Ascending aorta (tissue), 2 donors: Measurements from ENCODE around the gene KCNA3. TPM values are rescaled to one million over a fixed set of nuclear protein-coding genes. Genes with fewer than 3 reads are reported as not detected.

Experiments
- DNase-seq, 2 donors: peaks; one replicate each; pipeline ENCODE4 v3.0.0-alpha.2; 2019; ENCODE audit warnings: low spot score in 2 of 2
- H3K27ac ChIP-seq, 2 donors: fragments of 200-600 bp; sonication (generic); one replicate each; pipeline ENCODE4 v1.5.1; 2016 to 2017; ENCODE audit warnings: mild to moderate bottlenecking in 1 of 2
- H3K27me3 ChIP-seq: fragments of 200-600 bp; sonication (generic); one replicate; pipeline ENCODE4 v1.5.1; 2017
- H3K36me3 ChIP-seq, 2 donors: fragments of 200-600 bp; sonication (generic); one replicate each; pipeline ENCODE4 v1.5.1; 2016
- H3K4me1 ChIP-seq, 2 donors: fragments of 200-600 bp; sonication (generic); one replicate each; pipeline ENCODE4 v1.5.1; 2016 to 2017; ENCODE audit warnings: mild to moderate bottlenecking in 1 of 2
- H3K4me3 ChIP-seq, 2 donors: fragments of 200-600 bp; sonication (generic); one replicate each; pipeline ENCODE4 v1.5.1; 2016 to 2017; ENCODE audit warnings: mild to moderate bottlenecking in 1 of 2
- H3K9me3 ChIP-seq, 2 donors: fragments of 200-600 bp; sonication (generic); one replicate each; pipeline ENCODE4 v1.5.1; 2016
- intact Hi-C: fragments of 100-400 bp; cut with DNase I; formaldehyde crosslinking; loops from one replicate; pipeline ENCODE4 v1.15.1; 2023
- total RNA-seq: library from RNA; depleted of rRNA; stranded (reverse); fragments of >200 nt; gene quantifications from one replicate; pipeline ENCODE4 v1.1.0, GENCODE V29; 2016
- TF ChIP-seq, protein P1 (sequence below), 3 experiments: fragments of 200-600 bp in 2 of 3; fragments of 450-650 bp in 1 of 3; sonication (generic) in 2 of 3; IDR thresholded peaks; one replicate each; pipeline ENCODE4 v1.5.1; 2016 to 2019; ENCODE audit warnings: antibody characterized with exemption in 3 of 3, mild to moderate bottlenecking in 1 of 3, moderate library complexity in 1 of 3

KCNA3 gene
- total RNA-seq, 1 donor from 2014 or later, result not detected

DNA sequence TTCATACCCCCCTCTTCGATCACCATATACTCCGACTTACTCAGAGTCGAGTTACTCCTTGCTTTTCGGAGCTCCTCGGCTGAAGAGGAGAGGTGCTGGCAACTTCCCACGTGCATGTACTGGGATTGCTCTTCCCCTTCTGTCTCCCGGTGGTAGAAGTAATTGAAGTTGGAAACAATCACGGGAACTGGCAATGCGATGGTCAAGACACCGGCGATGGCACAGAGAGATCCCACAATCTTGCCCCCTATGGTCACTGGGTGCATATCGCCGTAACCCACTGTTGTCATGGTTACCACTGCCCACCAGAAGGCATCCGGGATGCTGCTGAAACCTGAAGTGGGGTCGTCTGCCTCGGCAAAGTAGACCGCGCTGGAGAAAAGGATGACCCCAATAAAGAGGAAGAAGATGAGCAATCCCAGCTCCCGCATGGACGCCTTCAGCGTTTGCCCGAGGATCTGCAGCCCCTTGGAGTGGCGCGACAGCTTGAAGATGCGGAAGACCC lies 1.5 kb downstream of the KCNA3 start:
- no peak for DNase-seq
- intact Hi-C loops, result no loop called here
- H3K27ac ChIP-seq, result no peak overlapping the region
- TF ChIP-seq, protein P1, sequence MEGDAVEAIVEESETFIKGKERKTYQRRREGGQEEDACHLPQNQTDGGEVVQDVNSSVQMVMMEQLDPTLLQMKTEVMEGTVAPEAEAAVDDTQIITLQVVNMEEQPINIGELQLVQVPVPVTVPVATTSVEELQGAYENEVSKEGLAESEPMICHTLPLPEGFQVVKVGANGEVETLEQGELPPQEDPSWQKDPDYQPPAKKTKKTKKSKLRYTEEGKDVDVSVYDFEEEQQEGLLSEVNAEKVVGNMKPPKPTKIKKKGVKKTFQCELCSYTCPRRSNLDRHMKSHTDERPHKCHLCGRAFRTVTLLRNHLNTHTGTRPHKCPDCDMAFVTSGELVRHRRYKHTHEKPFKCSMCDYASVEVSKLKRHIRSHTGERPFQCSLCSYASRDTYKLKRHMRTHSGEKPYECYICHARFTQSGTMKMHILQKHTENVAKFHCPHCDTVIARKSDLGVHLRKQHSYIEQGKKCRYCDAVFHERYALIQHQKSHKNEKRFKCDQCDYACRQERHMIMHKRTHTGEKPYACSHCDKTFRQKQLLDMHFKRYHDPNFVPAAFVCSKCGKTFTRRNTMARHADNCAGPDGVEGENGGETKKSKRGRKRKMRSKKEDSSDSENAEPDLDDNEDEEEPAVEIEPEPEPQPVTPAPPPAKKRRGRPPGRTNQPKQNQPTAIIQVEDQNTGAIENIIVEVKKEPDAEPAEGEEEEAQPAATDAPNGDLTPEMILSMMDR (IDR thresholded peaks at IDR 0.05), result no peak
- H3K4me3 ChIP-seq, result peak overlapping the region in 1 of 2 donors; percentile 56
- no peaks in the 10 kb centered on the region for H3K36me3 ChIP-seq
- no peaks in the 10 kb centered on the region for H3K9me3 ChIP-seq
- peaks cover 25% of the 10 kb centered on the region for H3K27me3 ChIP-seq
- H3K4me1 ChIP-seq, result no peaks in the 10 kb centered on the region

GRCh38 chr1:110672753-110673108 lies 2.0 kb downstream of the KCNA3 start:
- no peaks in the 10 kb centered on the region for H3K9me3 ChIP-seq
- peak overlapping the region in 1 of 2 donors; percentile 56 for H3K4me3 ChIP-seq
- TF ChIP-seq, protein P1 (IDR thresholded peaks at IDR 0.05), result no peak
- H3K4me1 ChIP-seq, result no peaks in the 10 kb centered on the region
- no peak for DNase-seq
- peaks cover 25% of the 10 kb centered on the region for H3K27me3 ChIP-seq
- H3K36me3 ChIP-seq, result no peaks in the 10 kb centered on the region
- no peak overlapping the region for H3K27ac ChIP-seq
- intact Hi-C loops, result no loop called here

- no peaks in the 10 kb centered on the region for H3K9me3 ChIP-seq
These were observed 2.6 kb downstream of the KCNA3 start for GRCh38 chr1:110672001-110672752.

GRCh38 chr1:110671361-110671760 lies 3.4 kb downstream of the KCNA3 start:
- intact Hi-C loops, result no loop called here
- no peak overlapping the region for H3K27ac ChIP-seq
- TF ChIP-seq, protein P1 (IDR thresholded peaks at IDR 0.05), result no peak
- H3K36me3 ChIP-seq, result no peaks in the 10 kb centered on the region
- peaks cover 25% of the 10 kb centered on the region for H3K27me3 ChIP-seq
- no peak for DNase-seq
- no peaks in the 10 kb centered on the region for H3K9me3 ChIP-seq
- no peaks in the 10 kb centered on the region for H3K4me1 ChIP-seq
- no peak overlapping the region for H3K4me3 ChIP-seq

More at GRCh38 chr1:110672001-110672752, 2.6 kb downstream of the KCNA3 start:
- DNase-seq, result no peak
- Histone ChIP-seq H3K27ac (no peak overlapping the region), H3K4me3 (no peak overlapping the region), H3K4me1 (no peaks in the 10 kb centered on the region), H3K36me3 (no peaks in the 10 kb centered on the region), H3K27me3 (peaks cover 25% of the 10 kb centered on the region)
- TF ChIP-seq, protein P1 (IDR thresholded peaks at IDR 0.05), result no peak
- intact Hi-C loops, result no loop called here

GRCh38 chr1:110668549-110668948 lies 6.2 kb downstream of the KCNA3 start:
- Histone ChIP-seq H3K36me3 (no peaks in the 10 kb centered on the region), H3K4me1 (no peaks in the 10 kb centered on the region), H3K4me3 (no peak overlapping the region), H3K27ac (no peak overlapping the region), H3K27me3 (peaks cover 11% of the 10 kb centered on the region), H3K9me3 (no peaks in the 10 kb centered on the region)
- TF ChIP-seq, protein P1 (IDR thresholded peaks at IDR 0.05), result no peak
- intact Hi-C loops, result no loop called here
- DNase-seq, result no peak
